GM23338 (cell line): Measurements from ENCODE around the gene DIP2C.

ENCODE experiments used
- CREB1 ChIP-seq: fragments of 250-450 bp; sonication (Bioruptor Pico); IDR thresholded peaks from 2 replicates; pipeline ENCODE4 v1.5.0; 2020; ENCODE audit warnings: low read depth, mild to moderate bottlenecking, moderate library complexity
- CTCF ChIP-seq, 2 experiments: fragments of 200-600 bp in 1 of 2; sonication (generic) in 1 of 2; conservative IDR thresholded peaks; 2 replicates each; pipeline versions ENCODE4 v1.5.1 to v1.6.1; 2016 to 2017; ENCODE audit warnings: antibody characterized with exemption in 2 of 2, low read depth in 2 of 2, mild to moderate bottlenecking in 2 of 2, moderate library complexity in 1 of 2
- EZH2 ChIP-seq: fragments of 200-600 bp; sonication (generic); IDR thresholded peaks from one replicate; pipeline ENCODE4 v1.8.0; 2017; ENCODE audit warnings: antibody characterized with exemption, mild to moderate bottlenecking, low read depth; ENCODE audit not compliant: unreplicated experiment
- EZH2phosphoT487 ChIP-seq: fragments of 200-600 bp; sonication (generic); IDR thresholded peaks from one replicate; pipeline ENCODE4 v1.8.1; 2018; ENCODE audit warnings: antibody characterized with exemption; ENCODE audit not compliant: unreplicated experiment
- JUNB ChIP-seq: IDR thresholded peaks from one replicate; pipeline ENCODE4 v1.6.1; 2016; ENCODE audit warnings: antibody characterized with exemption; ENCODE audit not compliant: unreplicated experiment
- NANOG ChIP-seq: IDR thresholded peaks from 2 replicates; pipeline ENCODE4 v1.6.1; 2016; ENCODE audit warnings: antibody characterized with exemption, borderline replicate concordance
- POLR2AphosphoS5 ChIP-seq: IDR thresholded peaks from 2 replicates; pipeline ENCODE4 v1.6.1; 2016; ENCODE audit warnings: antibody characterized with exemption, low read depth
- REST ChIP-seq: IDR thresholded peaks from one replicate; pipeline ENCODE4 v1.6.1; 2018; ENCODE audit warnings: antibody characterized with exemption; ENCODE audit not compliant: unreplicated experiment
- STAT1 ChIP-seq: IDR thresholded peaks from one replicate; pipeline ENCODE4 v1.6.1; 2016; ENCODE audit warnings: antibody characterized with exemption; ENCODE audit not compliant: unreplicated experiment
- ZNF114 ChIP-seq: fragments of 250-450 bp; sonication (Bioruptor Pico); IDR thresholded peaks from 2 replicates; pipeline ENCODE4 v1.5.0; 2020; ENCODE audit warnings: mild to moderate bottlenecking, moderate library complexity
- ZNF331 ChIP-seq: fragments of 250-450 bp; sonication (Bioruptor Pico); IDR thresholded peaks from 2 replicates; pipeline ENCODE4 v1.5.0; 2020; ENCODE audit warnings: low read depth, mild to moderate bottlenecking, moderate library complexity
- TF ChIP-seq, protein P1 (sequence below): IDR thresholded peaks from 2 replicates; pipeline ENCODE4 v1.6.1; 2016; ENCODE audit warnings: antibody characterized with exemption
- TF ChIP-seq, protein P2 (sequence below): fragments of 250-450 bp; sonication (Bioruptor Pico); IDR thresholded peaks from 2 replicates; pipeline ENCODE4 v1.5.0; 2020; ENCODE audit warnings: mild to moderate bottlenecking, moderate library complexity

DNA sequence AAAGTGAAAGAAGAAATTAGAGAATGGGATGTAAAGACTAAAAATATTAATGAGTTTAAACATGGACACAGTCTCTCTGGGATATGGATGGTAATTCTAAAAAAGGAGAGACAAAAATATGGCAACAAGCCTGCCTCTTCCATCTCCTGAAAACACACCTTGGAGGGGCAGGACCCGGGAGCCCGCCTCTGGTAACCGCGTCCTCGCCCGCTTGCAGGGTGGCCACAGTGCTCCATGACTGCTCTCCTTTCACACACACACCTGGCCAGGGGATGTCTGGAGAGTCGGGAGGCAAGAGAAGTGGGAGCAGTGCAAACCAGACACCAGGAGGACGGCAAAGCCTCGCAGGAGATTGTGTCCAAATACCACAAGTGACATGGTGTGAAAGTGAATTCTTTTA, 387.9 kb downstream of the DIP2C start:
- TF ChIP-seq POLR2AphosphoS5 (no peak), REST (no peak), CTCF (conservative IDR thresholded peaks at IDR 0.05; ENCODE audit: low read depth in 2 of 2) (no peak), EZH2 (no peak), JUNB (no peak), NANOG (no peak), ZNF331 (CRISPR knock-in tag) (no peak), STAT1 (no peak), EZH2phosphoT487 (no peak), CREB1 (CRISPR knock-in tag) (no peak), ZNF114 (no peak)
- TF ChIP-seq, protein P1, sequence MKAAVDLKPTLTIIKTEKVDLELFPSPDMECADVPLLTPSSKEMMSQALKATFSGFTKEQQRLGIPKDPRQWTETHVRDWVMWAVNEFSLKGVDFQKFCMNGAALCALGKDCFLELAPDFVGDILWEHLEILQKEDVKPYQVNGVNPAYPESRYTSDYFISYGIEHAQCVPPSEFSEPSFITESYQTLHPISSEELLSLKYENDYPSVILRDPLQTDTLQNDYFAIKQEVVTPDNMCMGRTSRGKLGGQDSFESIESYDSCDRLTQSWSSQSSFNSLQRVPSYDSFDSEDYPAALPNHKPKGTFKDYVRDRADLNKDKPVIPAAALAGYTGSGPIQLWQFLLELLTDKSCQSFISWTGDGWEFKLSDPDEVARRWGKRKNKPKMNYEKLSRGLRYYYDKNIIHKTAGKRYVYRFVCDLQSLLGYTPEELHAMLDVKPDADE = no peak
- TF ChIP-seq, protein P2, sequence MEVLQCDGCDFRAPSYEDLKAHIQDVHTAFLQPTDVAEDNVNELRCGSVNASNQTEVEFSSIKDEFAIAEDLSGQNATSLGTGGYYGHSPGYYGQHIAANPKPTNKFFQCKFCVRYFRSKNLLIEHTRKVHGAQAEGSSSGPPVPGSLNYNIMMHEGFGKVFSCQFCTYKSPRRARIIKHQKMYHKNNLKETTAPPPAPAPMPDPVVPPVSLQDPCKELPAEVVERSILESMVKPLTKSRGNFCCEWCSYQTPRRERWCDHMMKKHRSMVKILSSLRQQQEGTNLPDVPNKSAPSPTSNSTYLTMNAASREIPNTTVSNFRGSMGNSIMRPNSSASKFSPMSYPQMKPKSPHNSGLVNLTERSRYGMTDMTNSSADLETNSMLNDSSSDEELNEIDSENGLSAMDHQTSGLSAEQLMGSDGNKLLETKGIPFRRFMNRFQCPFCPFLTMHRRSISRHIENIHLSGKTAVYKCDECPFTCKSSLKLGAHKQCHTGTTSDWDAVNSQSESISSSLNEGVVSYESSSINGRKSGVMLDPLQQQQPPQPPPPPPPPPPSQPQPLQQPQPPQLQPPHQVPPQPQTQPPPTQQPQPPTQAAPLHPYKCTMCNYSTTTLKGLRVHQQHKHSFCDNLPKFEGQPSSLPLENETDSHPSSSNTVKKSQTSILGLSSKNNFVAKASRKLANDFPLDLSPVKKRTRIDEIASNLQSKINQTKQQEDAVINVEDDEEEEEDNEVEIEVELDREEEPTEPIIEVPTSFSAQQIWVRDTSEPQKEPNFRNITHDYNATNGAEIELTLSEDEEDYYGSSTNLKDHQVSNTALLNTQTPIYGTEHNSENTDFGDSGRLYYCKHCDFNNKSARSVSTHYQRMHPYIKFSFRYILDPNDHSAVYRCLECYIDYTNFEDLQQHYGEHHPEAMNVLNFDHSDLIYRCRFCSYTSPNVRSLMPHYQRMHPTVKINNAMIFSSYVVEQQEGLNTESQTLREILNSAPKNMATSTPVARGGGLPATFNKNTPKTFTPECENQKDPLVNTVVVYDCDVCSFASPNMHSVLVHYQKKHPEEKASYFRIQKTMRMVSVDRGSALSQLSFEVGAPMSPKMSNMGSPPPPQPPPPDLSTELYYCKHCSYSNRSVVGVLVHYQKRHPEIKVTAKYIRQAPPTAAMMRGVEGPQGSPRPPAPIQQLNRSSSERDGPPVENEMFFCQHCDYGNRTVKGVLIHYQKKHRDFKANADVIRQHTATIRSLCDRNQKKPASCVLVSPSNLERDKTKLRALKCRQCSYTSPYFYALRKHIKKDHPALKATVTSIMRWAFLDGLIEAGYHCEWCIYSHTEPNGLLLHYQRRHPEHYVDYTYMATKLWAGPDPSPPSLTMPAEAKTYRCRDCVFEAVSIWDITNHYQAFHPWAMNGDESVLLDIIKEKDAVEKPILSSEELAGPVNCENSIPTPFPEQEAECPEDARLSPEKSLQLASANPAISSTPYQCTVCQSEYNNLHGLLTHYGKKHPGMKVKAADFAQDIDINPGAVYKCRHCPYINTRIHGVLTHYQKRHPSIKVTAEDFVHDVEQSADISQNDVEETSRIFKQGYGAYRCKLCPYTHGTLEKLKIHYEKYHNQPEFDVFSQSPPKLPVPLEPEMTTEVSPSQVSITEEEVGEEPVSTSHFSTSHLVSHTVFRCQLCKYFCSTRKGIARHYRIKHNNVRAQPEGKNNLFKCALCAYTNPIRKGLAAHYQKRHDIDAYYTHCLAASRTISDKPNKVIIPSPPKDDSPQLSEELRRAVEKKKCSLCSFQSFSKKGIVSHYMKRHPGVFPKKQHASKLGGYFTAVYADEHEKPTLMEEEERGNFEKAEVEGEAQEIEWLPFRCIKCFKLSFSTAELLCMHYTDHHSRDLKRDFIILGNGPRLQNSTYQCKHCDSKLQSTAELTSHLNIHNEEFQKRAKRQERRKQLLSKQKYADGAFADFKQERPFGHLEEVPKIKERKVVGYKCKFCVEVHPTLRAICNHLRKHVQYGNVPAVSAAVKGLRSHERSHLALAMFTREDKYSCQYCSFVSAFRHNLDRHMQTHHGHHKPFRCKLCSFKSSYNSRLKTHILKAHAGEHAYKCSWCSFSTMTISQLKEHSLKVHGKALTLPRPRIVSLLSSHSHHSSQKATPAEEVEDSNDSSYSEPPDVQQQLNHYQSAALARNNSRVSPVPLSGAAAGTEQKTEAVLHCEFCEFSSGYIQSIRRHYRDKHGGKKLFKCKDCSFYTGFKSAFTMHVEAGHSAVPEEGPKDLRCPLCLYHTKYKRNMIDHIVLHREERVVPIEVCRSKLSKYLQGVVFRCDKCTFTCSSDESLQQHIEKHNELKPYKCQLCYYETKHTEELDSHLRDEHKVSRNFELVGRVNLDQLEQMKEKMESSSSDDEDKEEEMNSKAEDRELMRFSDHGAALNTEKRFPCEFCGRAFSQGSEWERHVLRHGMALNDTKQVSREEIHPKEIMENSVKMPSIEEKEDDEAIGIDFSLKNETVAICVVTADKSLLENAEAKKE (CRISPR knock-in tag) = no peak
